ENCODE results near the gene SCRN1. TPM values are rescaled to one million over a fixed set of nuclear protein-coding genes. Genes with fewer than 3 reads are reported as not detected.
"Not testable (repeated sequence)": the region's sequence is repeated elsewhere in the genome, so short reads cannot be mapped to it uniquely, and the experiment has no call there.

The SCRN1 gene
- total RNA-seq, 4 donors from 2014 or later: 14.4 to 66.5 (median 44.1) TPM

DNA sequence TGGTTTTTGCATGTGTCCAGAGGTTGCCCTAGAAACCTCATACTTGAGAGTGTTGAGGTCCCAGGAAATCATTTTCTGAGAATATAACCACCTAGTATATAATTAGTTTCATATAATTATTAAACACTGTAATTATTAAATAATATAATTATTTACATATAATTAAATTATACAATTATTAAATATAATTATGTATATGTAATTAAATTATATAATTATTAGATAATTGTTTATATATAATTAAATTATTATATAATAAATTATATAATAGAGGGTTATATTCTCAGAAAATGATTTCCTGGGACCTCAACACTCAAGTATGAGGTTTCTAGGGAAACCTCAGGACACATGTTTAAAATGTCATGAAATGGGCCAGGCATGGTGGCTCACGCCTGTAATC is 27.6 kb downstream of the SCRN1 start:
- no peaks in the 10 kb centered on the region for H3K4me1 ChIP-seq
- H3K27me3 ChIP-seq: no peaks in the 10 kb centered on the region
- no peak overlapping the region for H3K27ac ChIP-seq
- no peaks in the 10 kb centered on the region for H3K9me3 ChIP-seq
- no peak overlapping the region for H3K4me3 ChIP-seq
- no peak for TF ChIP-seq POLR2A (IDR thresholded peaks at IDR 0.05)
- TF ChIP-seq, protein P1, sequence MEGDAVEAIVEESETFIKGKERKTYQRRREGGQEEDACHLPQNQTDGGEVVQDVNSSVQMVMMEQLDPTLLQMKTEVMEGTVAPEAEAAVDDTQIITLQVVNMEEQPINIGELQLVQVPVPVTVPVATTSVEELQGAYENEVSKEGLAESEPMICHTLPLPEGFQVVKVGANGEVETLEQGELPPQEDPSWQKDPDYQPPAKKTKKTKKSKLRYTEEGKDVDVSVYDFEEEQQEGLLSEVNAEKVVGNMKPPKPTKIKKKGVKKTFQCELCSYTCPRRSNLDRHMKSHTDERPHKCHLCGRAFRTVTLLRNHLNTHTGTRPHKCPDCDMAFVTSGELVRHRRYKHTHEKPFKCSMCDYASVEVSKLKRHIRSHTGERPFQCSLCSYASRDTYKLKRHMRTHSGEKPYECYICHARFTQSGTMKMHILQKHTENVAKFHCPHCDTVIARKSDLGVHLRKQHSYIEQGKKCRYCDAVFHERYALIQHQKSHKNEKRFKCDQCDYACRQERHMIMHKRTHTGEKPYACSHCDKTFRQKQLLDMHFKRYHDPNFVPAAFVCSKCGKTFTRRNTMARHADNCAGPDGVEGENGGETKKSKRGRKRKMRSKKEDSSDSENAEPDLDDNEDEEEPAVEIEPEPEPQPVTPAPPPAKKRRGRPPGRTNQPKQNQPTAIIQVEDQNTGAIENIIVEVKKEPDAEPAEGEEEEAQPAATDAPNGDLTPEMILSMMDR (IDR thresholded peaks at IDR 0.05): no peak
- intact Hi-C loops (cut with DNase I; ENCODE audit: low total_unique reads): no loop called here
- DNase-seq: no peak
- no peaks in the 10 kb centered on the region for H3K36me3 ChIP-seq

GRCh38 chr7:29961611-29962010 is 28.0 kb downstream of the SCRN1 start:
- H3K36me3 ChIP-seq; intact Hi-C loops (cut with DNase I; ENCODE audit: low total_unique reads); H3K27ac ChIP-seq; H3K4me1 ChIP-seq; H3K27me3 ChIP-seq; DNase-seq; H3K9me3 ChIP-seq; H3K4me3 ChIP-seq: not testable (repeated sequence)

DNA sequence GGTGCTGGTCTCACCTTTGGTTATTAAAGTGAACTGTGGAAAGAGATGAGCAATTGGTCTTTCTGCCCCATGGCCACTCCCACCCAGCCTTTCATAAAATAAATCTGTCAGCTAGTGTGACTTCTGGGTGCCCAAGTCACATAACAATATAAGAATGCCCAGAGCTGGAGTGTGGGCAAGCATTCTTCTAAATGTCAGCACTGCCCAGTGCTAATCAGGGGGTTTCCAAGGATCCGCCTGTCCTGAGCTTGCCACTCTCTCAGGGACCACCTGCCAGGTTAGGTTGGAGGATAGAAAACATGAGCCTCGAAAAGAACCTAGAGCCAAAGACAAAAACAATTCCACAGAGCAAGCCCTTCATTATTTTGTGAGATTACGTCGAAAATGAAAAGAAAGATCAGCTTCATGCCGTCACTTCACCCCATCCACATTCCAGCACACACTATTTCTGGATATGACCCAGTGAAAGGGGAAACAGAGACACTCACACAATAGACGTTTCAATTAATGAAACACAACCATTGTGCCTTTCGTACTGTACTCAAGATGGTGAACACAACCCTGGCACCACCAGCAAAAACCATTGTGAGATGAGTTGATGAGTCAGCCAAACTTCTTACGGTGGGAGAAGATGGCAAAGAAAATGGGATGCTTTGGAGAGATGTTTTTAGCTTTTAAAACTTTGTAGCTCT is 30.8 kb downstream of the SCRN1 start:
- no peak overlapping the region for H3K27ac ChIP-seq
- H3K4me3 ChIP-seq: no peak overlapping the region
- H3K36me3 ChIP-seq: no peaks in the 10 kb centered on the region
- TF ChIP-seq, protein P1 (IDR thresholded peaks at IDR 0.05): no peak
- no peak for TF ChIP-seq POLR2A (IDR thresholded peaks at IDR 0.05)
- H3K4me1 ChIP-seq: no peaks in the 10 kb centered on the region
- no peaks in the 10 kb centered on the region for H3K9me3 ChIP-seq
- no peak for DNase-seq
- no peaks in the 10 kb centered on the region for H3K27me3 ChIP-seq
- intact Hi-C loops (cut with DNase I; ENCODE audit: low total_unique reads): no loop called here

DNA sequence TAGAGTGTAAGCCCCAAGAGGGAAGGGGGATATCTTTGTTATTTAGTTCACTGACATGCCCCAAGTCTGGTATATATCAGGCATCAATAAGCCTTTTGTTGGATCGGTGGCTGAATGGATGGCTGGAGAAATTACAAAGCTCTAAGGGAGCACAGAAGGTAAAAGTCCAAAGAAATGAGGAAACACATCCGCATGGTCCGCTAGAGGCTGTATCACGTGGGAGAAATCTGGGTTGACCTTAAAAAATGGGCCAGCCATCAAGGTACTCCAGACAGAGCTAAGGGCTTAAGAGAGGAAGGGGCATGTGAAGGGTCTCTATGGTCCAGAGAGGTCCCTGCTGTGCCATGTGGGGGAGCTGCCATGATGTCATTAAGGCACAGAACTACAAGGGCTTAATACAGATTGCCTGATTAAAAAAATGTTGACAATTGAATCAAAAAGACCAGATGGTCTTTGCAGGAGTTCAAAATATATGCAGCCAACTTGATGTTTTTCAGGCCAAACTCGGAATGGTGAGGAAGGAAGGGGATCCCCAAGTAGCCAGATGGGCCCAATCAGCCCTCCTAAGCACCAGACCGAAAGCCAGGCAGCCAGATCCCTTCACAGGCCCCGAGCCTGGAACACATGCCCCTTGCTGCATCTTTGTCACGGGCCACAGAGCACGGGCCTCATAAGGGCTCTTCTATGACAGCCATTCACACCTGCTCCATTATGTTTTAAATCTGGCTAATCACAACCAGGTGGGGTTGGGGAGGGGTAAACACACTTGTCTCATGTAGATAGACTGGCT is 31.9 kb downstream of the SCRN1 start:
- H3K9me3 ChIP-seq: no peaks in the 10 kb centered on the region
- no peaks in the 10 kb centered on the region for H3K36me3 ChIP-seq
- DNase-seq: no peak
- no peaks in the 10 kb centered on the region for H3K27me3 ChIP-seq
- TF ChIP-seq, protein P1 (IDR thresholded peaks at IDR 0.05): no peak
- no peak for TF ChIP-seq POLR2A (IDR thresholded peaks at IDR 0.05)
- intact Hi-C loops (cut with DNase I; ENCODE audit: low total_unique reads): no loop called here
- H3K4me3 ChIP-seq: no peak overlapping the region
- H3K4me1 ChIP-seq: no peaks in the 10 kb centered on the region
- H3K27ac ChIP-seq: no peak overlapping the region

- Histone ChIP-seq H3K4me1 (no peaks in the 10 kb centered on the region), H3K27me3 (no peaks in the 10 kb centered on the region), H3K36me3 (no peaks in the 10 kb centered on the region), H3K27ac (no peak overlapping the region), H3K4me3 (no peak overlapping the region), H3K9me3 (no peaks in the 10 kb centered on the region)
- no peak for DNase-seq
- TF ChIP-seq, protein P1 (IDR thresholded peaks at IDR 0.05): no peak
- no peak for TF ChIP-seq POLR2A (IDR thresholded peaks at IDR 0.05)
- intact Hi-C loops (cut with DNase I; ENCODE audit: low total_unique reads): no loop called here
Observed at GRCh38 chr7:29956487-29956836, 33.1 kb downstream of the SCRN1 start.

Measured in uterus (tissue), 4 donors.